Measurements from ENCODE around the gene CDK6.

DNA sequence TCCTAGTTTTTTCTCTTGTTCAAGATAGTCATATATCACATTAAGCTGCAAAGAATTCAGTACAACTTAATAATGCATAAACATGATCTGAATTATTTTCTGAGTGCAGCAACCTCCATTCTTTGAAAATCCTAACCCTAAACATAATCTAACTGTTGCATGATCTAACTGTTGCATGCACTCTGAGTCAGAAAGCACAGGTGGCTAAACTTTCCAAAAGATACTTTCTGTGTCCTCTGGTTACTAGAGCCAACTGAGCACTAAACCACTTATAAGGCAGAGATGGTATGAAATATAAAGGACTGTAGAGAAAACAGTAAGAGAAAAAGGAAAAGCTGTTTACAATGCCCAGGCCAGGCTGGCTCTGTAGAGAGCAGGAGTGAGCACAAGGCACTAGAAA is 223.2 kb downstream of the CDK6 start:
- TF ChIP-seq, protein P1, sequence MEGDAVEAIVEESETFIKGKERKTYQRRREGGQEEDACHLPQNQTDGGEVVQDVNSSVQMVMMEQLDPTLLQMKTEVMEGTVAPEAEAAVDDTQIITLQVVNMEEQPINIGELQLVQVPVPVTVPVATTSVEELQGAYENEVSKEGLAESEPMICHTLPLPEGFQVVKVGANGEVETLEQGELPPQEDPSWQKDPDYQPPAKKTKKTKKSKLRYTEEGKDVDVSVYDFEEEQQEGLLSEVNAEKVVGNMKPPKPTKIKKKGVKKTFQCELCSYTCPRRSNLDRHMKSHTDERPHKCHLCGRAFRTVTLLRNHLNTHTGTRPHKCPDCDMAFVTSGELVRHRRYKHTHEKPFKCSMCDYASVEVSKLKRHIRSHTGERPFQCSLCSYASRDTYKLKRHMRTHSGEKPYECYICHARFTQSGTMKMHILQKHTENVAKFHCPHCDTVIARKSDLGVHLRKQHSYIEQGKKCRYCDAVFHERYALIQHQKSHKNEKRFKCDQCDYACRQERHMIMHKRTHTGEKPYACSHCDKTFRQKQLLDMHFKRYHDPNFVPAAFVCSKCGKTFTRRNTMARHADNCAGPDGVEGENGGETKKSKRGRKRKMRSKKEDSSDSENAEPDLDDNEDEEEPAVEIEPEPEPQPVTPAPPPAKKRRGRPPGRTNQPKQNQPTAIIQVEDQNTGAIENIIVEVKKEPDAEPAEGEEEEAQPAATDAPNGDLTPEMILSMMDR (IDR thresholded peaks at IDR 0.05; ENCODE audit: low read depth, low read length), result no peak
- TF ChIP-seq EZH2phosphoT487 (IDR thresholded peaks at IDR 0.05; ENCODE audit: low read depth), result no peak

Data from OCI-LY3 (cell line).